Heart left ventricle (tissue), 16 donors: ENCODE data around the gene CEP164. TPM values are rescaled to one million over a fixed set of nuclear protein-coding genes. Genes with fewer than 3 reads are reported as not detected.

Experiments used
- ATAC-seq, 4 donors: fragments of 200-7000 bp; cut with Tn5 transposase; one replicate each; pipeline ENCODE4 v1.9.1; 2020 to 2022; ENCODE audit warnings: moderate library complexity in 4 of 4, mild to moderate bottlenecking in 3 of 4, moderate number of reproducible peaks in 1 of 4
- DNase-seq, 5 donors: peaks; one replicate each; pipeline ENCODE4 v3.0.0-alpha.2; 2020
- H3K27ac ChIP-seq, 12 donors: fragments of 200-600 bp; sonication (generic) in 4 of 12; one replicate each; pipeline versions ENCODE4 v1.5.0 to v1.8.0; 2016 to 2022; ENCODE audit warnings: mild to moderate bottlenecking in 2 of 12
- H3K27me3 ChIP-seq, 9 donors: fragments of 200-600 bp; sonication (generic) in 2 of 9; one replicate each; pipeline versions ENCODE4 v1.5.1 to v1.8.0; 2016 to 2022; ENCODE audit warnings: mild to moderate bottlenecking in 3 of 9
- H3K36me3 ChIP-seq, 9 donors: fragments of 200-600 bp; sonication (generic) in 2 of 9; one replicate each; pipeline versions ENCODE4 v1.5.0 to v1.8.0; 2018 to 2022; ENCODE audit warnings: mild to moderate bottlenecking in 2 of 9
- H3K4me1 ChIP-seq, 12 donors: fragments of 200-600 bp; sonication (generic) in 4 of 12; one replicate each; pipeline versions ENCODE4 v1.5.0 to v1.8.0; 2016 to 2022; ENCODE audit warnings: mild to moderate bottlenecking in 3 of 12
- H3K4me3 ChIP-seq, 12 donors: fragments of 200-600 bp; sonication (generic) in 4 of 12; one replicate each; pipeline versions ENCODE4 v1.5.0 to v1.8.0; 2017 to 2022; ENCODE audit warnings: mild to moderate bottlenecking in 9 of 12, moderate library complexity in 4 of 12
- H3K9me3 ChIP-seq, 12 donors: fragments of 200-600 bp; sonication (generic) in 4 of 12; one replicate each; pipeline versions ENCODE4 v1.5.0 to v1.8.0; 2016 to 2022; ENCODE audit warnings: mild to moderate bottlenecking in 1 of 12
- CTCF ChIP-seq, 12 donors: fragments of 200-600 bp; sonication (generic) in 4 of 12; IDR thresholded peaks; one replicate each; pipeline versions ENCODE4 v1.5.0 to v1.8.0; 2018 to 2022; ENCODE audit warnings: antibody characterized with exemption in 12 of 12, mild to moderate bottlenecking in 5 of 12
- POLR2A ChIP-seq, 2 donors: fragments of 450-650 bp; IDR thresholded peaks; one replicate each; pipeline ENCODE4 v1.6.1; 2017; ENCODE audit warnings: antibody characterized with exemption in 2 of 2, mild to moderate bottlenecking in 2 of 2, moderate library complexity in 2 of 2
- WGBS, 4 donors: extraction: QIAGEN DNeasy Blood & Tissue Kit in 2 of 4; methylation state at CpG; one replicate each; pipeline versions ENCODE4 v1.1.5 to v1.1.7; 2013 to 2018; 5-methylcytosine and 5-hydroxymethylcytosine counted together
- intact Hi-C, 10 donors: fragments of 100-400 bp; cut with DNase I; formaldehyde crosslinking; loops; one replicate each; pipeline versions ENCODE4 v1.11.1 to v1.14.2; 2022
- polyA plus RNA-seq, 2 donors: library from polyadenylated mRNA; stranded (reverse); fragments of 200-250 nt; gene quantifications; one replicate each; pipeline ENCODE4 v1.2.3, GENCODE V29; 2013
- total RNA-seq, 9 donors: library from RNA; depleted of rRNA in 2 of 9; stranded (reverse); fragments of >200 nt in 2 of 9; fragmentation: NEBNext Ultra II Directional in 3 of 9; extraction: Animal tissue kit (Norgen Biotek cat#: 25700) in 3 of 9; gene quantifications; one replicate each; pipeline versions ENCODE4 v1.1.0 to v1.2.4, GENCODE V29; 2016 to 2023
- donor health status: ischemic (EF 13 %, LVEDD 7.1; RV severe dilation, severe dysfunction).
- donor health status: healthy with polysubstance abuse.
- donor health status: DM: no; HTN: yes; CAD: no.
- donor health status: DM: no; HTN: no; CAD: no.
- donor health status: ischemic (EF 25% LVEDD 6.9; RV normal size, moderate dysfunction).
- donor health status: ischemic (EF 25% LVEDD 5.7; RV mildly dilated, moderate dysfunction).
- donor health status: healthy.
- donor health status: DM: yes; HTN: yes; CAD: no.
- donor health status: ischemic (EF 35%, LVEDD 5.7; RV mildly dilated, moderate dysfunction).
- donor health status: nonischemic (EF 11% LVEDD 7.7; RV severe dilation, severe dysfunction).
- donor health status: DM: yes; HTN: yes; CAD: no.
- donor health status: PGD.
- donor health status: ischemic (EF 29% LVEDD 5.4; RV normal size, mild dysfunction).
- donor health status: nonischemic (EF 23%, LVEDD 6.1; RV moderate dilation, normal function).

The CEP164 gene
- total and polyA plus RNA-seq, 11 donors: 2.6 to 15.4 (median 6.6) TPM

- ATAC-seq (no peak), DNase-seq (no peak)
- Histone ChIP-seq H3K4me3 (no peak overlapping the region), H3K27me3 (no peaks in the 10 kb centered on the region), H3K4me1 (no peaks in the 10 kb centered on the region), H3K36me3 (peaks cover 0 to 94% (median 72%) of the 10 kb centered on the region in 9 donors), H3K27ac (no peak overlapping the region), H3K9me3 (no peaks in the 10 kb centered on the region)
- intact Hi-C loops: no loop called here
- TF ChIP-seq CTCF (IDR thresholded peaks at IDR 0.05): no peak
- no peak for TF ChIP-seq POLR2A (IDR thresholded peaks at IDR 0.05)
- WGBS, 4 donors: 88 to 94% (median 92%) methylated on average over 11 to 12 of the region's 12 CpGs
Observed at GRCh38 chr11:117392001-117392690, 64.5 kb downstream of the CEP164 start.

- WGBS, 4 donors: 92 to 96% (median 95%) methylated on average over 8 of the region's 8 CpGs
- peaks cover 0 to 93% (median 72%) of the 10 kb centered on the region in 9 donors for H3K36me3 ChIP-seq
- no peaks in the 10 kb centered on the region for H3K27me3 ChIP-seq
- no peaks in the 10 kb centered on the region for H3K4me1 ChIP-seq
- H3K27ac ChIP-seq: no peak overlapping the region
- no peak for ATAC-seq
- no peak for TF ChIP-seq POLR2A (IDR thresholded peaks at IDR 0.05)
- intact Hi-C loops: no loop called here
- no peak overlapping the region for H3K4me3 ChIP-seq
- peaks cover 0 to 2% (median 0%) of the 10 kb centered on the region in 12 donors for H3K9me3 ChIP-seq
- DNase-seq: no peak
Observed at GRCh38 chr11:117392979-117393378, 65.3 kb downstream of the CEP164 start.

- DNase-seq (no peak), ATAC-seq (no peak)
- no peaks in the 10 kb centered on the region for H3K27me3 ChIP-seq
- H3K9me3 ChIP-seq: peaks cover 0 to 13% (median 0%) of the 10 kb centered on the region in 12 donors
- TF ChIP-seq CTCF (IDR thresholded peaks at IDR 0.05) (no peak), POLR2A (IDR thresholded peaks at IDR 0.05) (no peak)
- no peak overlapping the region for H3K27ac ChIP-seq
- 92 to 95% (median 93%) methylated on average over 9 to 14 of the region's 14 CpGs for WGBS, 4 donors
- H3K36me3 ChIP-seq: peaks cover 0 to 89% (median 73%) of the 10 kb centered on the region in 9 donors
- H3K4me3 ChIP-seq: no peak overlapping the region
- no peaks in the 10 kb centered on the region for H3K4me1 ChIP-seq
- intact Hi-C loops: no loop called here
Observed at GRCh38 chr11:117394221-117394925, 66.7 kb downstream of the CEP164 start.

DNA sequence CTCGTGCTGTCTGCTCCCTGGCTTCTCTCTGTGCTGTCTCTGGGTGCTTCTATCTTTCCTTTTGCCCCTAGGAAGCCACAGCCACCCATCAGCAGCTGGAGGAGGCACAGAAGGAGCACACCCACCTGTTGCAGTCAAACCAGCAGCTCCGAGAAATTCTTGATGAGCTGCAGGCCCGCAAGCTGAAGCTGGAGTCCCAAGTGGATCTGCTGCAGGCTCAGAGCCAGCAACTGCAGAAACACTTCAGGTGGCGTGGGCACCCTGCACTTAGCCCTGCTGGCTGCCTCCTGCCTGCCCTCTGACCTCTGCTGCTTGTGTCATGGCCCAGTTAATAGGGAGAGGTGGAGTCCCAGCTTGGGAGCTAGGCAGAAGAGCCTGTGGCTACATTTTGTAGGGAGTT lies 67.8 kb downstream of the CEP164 start:
- WGBS, 4 donors: 87 to 91% (median 91%) methylated on average over 3 to 4 of the region's 4 CpGs
- DNase-seq: no peak
- no peak overlapping the region for H3K27ac ChIP-seq
- intact Hi-C loops: no loop called here
- H3K36me3 ChIP-seq: peaks cover 0 to 82% (median 72%) of the 10 kb centered on the region in 9 donors
- H3K4me3 ChIP-seq: no peak overlapping the region
- H3K9me3 ChIP-seq: peaks cover 0 to 15% (median 0%) of the 10 kb centered on the region in 12 donors
- TF ChIP-seq POLR2A (IDR thresholded peaks at IDR 0.05): no peak
- TF ChIP-seq CTCF (IDR thresholded peaks at IDR 0.05): no peak
- no peaks in the 10 kb centered on the region for H3K4me1 ChIP-seq
- H3K27me3 ChIP-seq: no peaks in the 10 kb centered on the region
- ATAC-seq: no peak
